ENCODE results near the gene TRPV3. TPM values are rescaled to one million over a fixed set of nuclear protein-coding genes. Genes with fewer than 3 reads are reported as not detected.

TRPV3 gene
- 1.5 TPM for polyA plus RNA-seq (2012; ENCODE audit: low read depth, missing spikeins)

- TF ChIP-seq PAX5 (IDR thresholded peaks at IDR 0.05; ENCODE audit: insufficient read depth, low read length, severe bottlenecking) (peak; percentile 62), POU2F2 (IDR thresholded peaks at IDR 0.05; ENCODE audit: low read depth, low read length) (no peak)
- peak; percentile 82 for DNase-seq (ENCODE audit: insufficient read length, low spot score)
- FAIRE-seq: no peak
These were observed at the start of gene TRPV3 for GRCh38 chr17:3557768-3558583. Gene TRPV3, minus strand, starts transcription at chr17:3557812. Its CDS starts 2,962 bp downstream, at chr17:3554850.

- DNase-seq (ENCODE audit: insufficient read length, low spot score): no peak
- TF ChIP-seq TAF1 (IDR thresholded peaks at IDR 0.05; ENCODE audit: low read depth, low read length) (no peak), POLR2A (IDR thresholded peaks at IDR 0.05; ENCODE audit: low read depth, low read length) (no peak), POU2F2 (IDR thresholded peaks at IDR 0.05; ENCODE audit: low read depth, low read length) (no peak), PAX5 (IDR thresholded peaks at IDR 0.05; ENCODE audit: insufficient read depth, low read length, severe bottlenecking) (no peak), POLR2AphosphoS5 (IDR thresholded peaks at IDR 0.05; ENCODE audit: low read depth, low read length) (no peak), SPI1 (IDR thresholded peaks at IDR 0.05; ENCODE audit: low read depth, low read length) (no peak)
- no peak for FAIRE-seq
These were observed 46.3 kb upstream of the TRPV3 start for GRCh38 chr17:3603870-3604259.

- TF ChIP-seq PAX5 (IDR thresholded peaks at IDR 0.05; ENCODE audit: insufficient read depth, low read length, severe bottlenecking) (no peak), POU2F2 (IDR thresholded peaks at IDR 0.05; ENCODE audit: low read depth, low read length) (no peak), SPI1 (IDR thresholded peaks at IDR 0.05; ENCODE audit: low read depth, low read length) (no peak)
- DNase-seq (ENCODE audit: insufficient read length, low spot score): no peak
- no peak for FAIRE-seq
These were observed 45.7 kb upstream of the TRPV3 start for GRCh38 chr17:3603119-3603869.

GRCh38 chr17:3602499-3602898 lies 44.9 kb upstream of the TRPV3 start:
- TF ChIP-seq POU2F2 (IDR thresholded peaks at IDR 0.05; ENCODE audit: low read depth, low read length) (no peak), POLR2AphosphoS5 (IDR thresholded peaks at IDR 0.05; ENCODE audit: low read depth, low read length) (no peak), POLR2A (IDR thresholded peaks at IDR 0.05; ENCODE audit: low read depth, low read length) (no peak), SPI1 (IDR thresholded peaks at IDR 0.05; ENCODE audit: low read depth, low read length) (no peak), PAX5 (IDR thresholded peaks at IDR 0.05; ENCODE audit: insufficient read depth, low read length, severe bottlenecking) (no peak)
- DNase-seq (ENCODE audit: insufficient read length, low spot score) (peak; percentile 57), FAIRE-seq (no peak)

- TF ChIP-seq POLR2A (IDR thresholded peaks at IDR 0.05; ENCODE audit: low read depth, low read length): no peak
- TF ChIP-seq POU2F2 (IDR thresholded peaks at IDR 0.05; ENCODE audit: low read depth, low read length): no peak
- TF ChIP-seq PAX5 (IDR thresholded peaks at IDR 0.05; ENCODE audit: insufficient read depth, low read length, severe bottlenecking): no peak
- no peak for TF ChIP-seq SPI1 (IDR thresholded peaks at IDR 0.05; ENCODE audit: low read depth, low read length)
- TF ChIP-seq TAF1 (IDR thresholded peaks at IDR 0.05; ENCODE audit: low read depth, low read length): no peak
- TF ChIP-seq POLR2AphosphoS5 (IDR thresholded peaks at IDR 0.05; ENCODE audit: low read depth, low read length): no peak
- FAIRE-seq: no peak
- no peak for DNase-seq (ENCODE audit: insufficient read length, low spot score)
These were observed 43.1 kb upstream of the TRPV3 start for GRCh38 chr17:3600529-3601205.

- DNase-seq (ENCODE audit: insufficient read length, low spot score): no peak
- FAIRE-seq: no peak
- TF ChIP-seq TAF1 (IDR thresholded peaks at IDR 0.05; ENCODE audit: low read depth, low read length): no peak
- no peak for TF ChIP-seq POLR2AphosphoS5 (IDR thresholded peaks at IDR 0.05; ENCODE audit: low read depth, low read length)
- TF ChIP-seq SPI1 (IDR thresholded peaks at IDR 0.05; ENCODE audit: low read depth, low read length): no peak
- no peak for TF ChIP-seq PAX5 (IDR thresholded peaks at IDR 0.05; ENCODE audit: insufficient read depth, low read length, severe bottlenecking)
- no peak for TF ChIP-seq POU2F2 (IDR thresholded peaks at IDR 0.05; ENCODE audit: low read depth, low read length)
- no peak for TF ChIP-seq POLR2A (IDR thresholded peaks at IDR 0.05; ENCODE audit: low read depth, low read length)
These were observed 40.5 kb upstream of the TRPV3 start for GRCh38 chr17:3598078-3598477.

GRCh38 chr17:3596804-3597464 lies 39.3 kb upstream of the TRPV3 start:
- TF ChIP-seq SPI1 (IDR thresholded peaks at IDR 0.05; ENCODE audit: low read depth, low read length): no peak
- TF ChIP-seq PAX5 (IDR thresholded peaks at IDR 0.05; ENCODE audit: insufficient read depth, low read length, severe bottlenecking): no peak
- TF ChIP-seq POU2F2 (IDR thresholded peaks at IDR 0.05; ENCODE audit: low read depth, low read length): no peak
- no peak for TF ChIP-seq POLR2A (IDR thresholded peaks at IDR 0.05; ENCODE audit: low read depth, low read length)
- TF ChIP-seq POLR2AphosphoS5 (IDR thresholded peaks at IDR 0.05; ENCODE audit: low read depth, low read length): no peak
- no peak for TF ChIP-seq TAF1 (IDR thresholded peaks at IDR 0.05; ENCODE audit: low read depth, low read length)
- FAIRE-seq (no peak), DNase-seq (ENCODE audit: insufficient read length, low spot score) (no peak)

- no peak for TF ChIP-seq POLR2AphosphoS5 (IDR thresholded peaks at IDR 0.05; ENCODE audit: low read depth, low read length)
- TF ChIP-seq SPI1 (IDR thresholded peaks at IDR 0.05; ENCODE audit: low read depth, low read length): no peak
- no peak for TF ChIP-seq POLR2A (IDR thresholded peaks at IDR 0.05; ENCODE audit: low read depth, low read length)
- TF ChIP-seq POU2F2 (IDR thresholded peaks at IDR 0.05; ENCODE audit: low read depth, low read length): no peak
- TF ChIP-seq PAX5 (IDR thresholded peaks at IDR 0.05; ENCODE audit: insufficient read depth, low read length, severe bottlenecking): no peak
- no peak for TF ChIP-seq TAF1 (IDR thresholded peaks at IDR 0.05; ENCODE audit: low read depth, low read length)
- peak; percentile 31 for FAIRE-seq
- DNase-seq (ENCODE audit: insufficient read length, low spot score): no peak
These were observed 37.4 kb upstream of the TRPV3 start for GRCh38 chr17:3594976-3595375.
